Measurements from ENCODE around the gene SND1.

SND1 gene

GRCh38 chr7:128081351-128081750 lies 429.4 kb downstream of the SND1 start:
- TF ChIP-seq CTCF (IDR thresholded peaks at IDR 0.05) = no peak

GRCh38 chr7:128081808-128082207 lies 429.8 kb downstream of the SND1 start:
- TF ChIP-seq CTCF (IDR thresholded peaks at IDR 0.05) = no peak

GRCh38 chr7:128082431-128082830 lies 430.4 kb downstream of the SND1 start:
- TF ChIP-seq CTCF (IDR thresholded peaks at IDR 0.05) = no peak

- TF ChIP-seq CTCF (IDR thresholded peaks at IDR 0.05) = no peak
These were observed 433.1 kb downstream of the SND1 start for GRCh38 chr7:128084896-128085608.

- TF ChIP-seq CTCF (IDR thresholded peaks at IDR 0.05) = no peak
These were observed 438.5 kb downstream of the SND1 start for GRCh38 chr7:128090492-128090891.

GRCh38 chr7:128091106-128091505 lies 439.1 kb downstream of the SND1 start:
- no peak for TF ChIP-seq CTCF (IDR thresholded peaks at IDR 0.05)

- no peak for TF ChIP-seq CTCF (IDR thresholded peaks at IDR 0.05)
These were observed 440.2 kb downstream of the SND1 start for GRCh38 chr7:128092221-128092620.

Data from LNCAP (cell line).